HG03521 (cell line): ENCODE data around the gene CRTC3.
A peak's percentile ranks its signal among the peaks of the same experiment; 100 is the strongest.

Experiments
- ATAC-seq: cut with Tn5 transposase; IDR thresholded peaks from one replicate; pipeline ENCODE4 v1.9.1; 2021; ENCODE audit warnings: mild to moderate bottlenecking, moderate library complexity; ENCODE audit not compliant: unreplicated experiment

The CRTC3 gene

DNA sequence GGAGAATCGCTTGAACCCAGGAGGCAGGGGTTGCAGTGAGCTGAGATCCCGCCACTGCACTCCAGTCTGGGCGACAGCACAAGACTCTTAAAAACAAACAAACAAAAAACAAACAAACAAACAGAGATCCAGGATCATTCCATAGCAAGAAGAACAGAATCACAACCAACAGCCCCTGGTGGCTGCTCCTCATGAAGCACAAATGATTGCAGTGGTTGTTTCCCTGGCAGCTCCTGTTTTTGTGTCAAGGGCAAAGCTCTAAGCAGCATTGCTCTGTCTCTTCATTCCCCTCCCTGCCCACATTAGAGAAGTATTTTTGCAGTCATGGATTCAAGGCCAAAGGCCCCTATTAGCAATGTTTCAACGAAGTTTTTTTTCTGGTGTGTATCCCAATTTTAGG lies 161.6 kb downstream of the CRTC3 start:
- ATAC-seq: no peak

DNA sequence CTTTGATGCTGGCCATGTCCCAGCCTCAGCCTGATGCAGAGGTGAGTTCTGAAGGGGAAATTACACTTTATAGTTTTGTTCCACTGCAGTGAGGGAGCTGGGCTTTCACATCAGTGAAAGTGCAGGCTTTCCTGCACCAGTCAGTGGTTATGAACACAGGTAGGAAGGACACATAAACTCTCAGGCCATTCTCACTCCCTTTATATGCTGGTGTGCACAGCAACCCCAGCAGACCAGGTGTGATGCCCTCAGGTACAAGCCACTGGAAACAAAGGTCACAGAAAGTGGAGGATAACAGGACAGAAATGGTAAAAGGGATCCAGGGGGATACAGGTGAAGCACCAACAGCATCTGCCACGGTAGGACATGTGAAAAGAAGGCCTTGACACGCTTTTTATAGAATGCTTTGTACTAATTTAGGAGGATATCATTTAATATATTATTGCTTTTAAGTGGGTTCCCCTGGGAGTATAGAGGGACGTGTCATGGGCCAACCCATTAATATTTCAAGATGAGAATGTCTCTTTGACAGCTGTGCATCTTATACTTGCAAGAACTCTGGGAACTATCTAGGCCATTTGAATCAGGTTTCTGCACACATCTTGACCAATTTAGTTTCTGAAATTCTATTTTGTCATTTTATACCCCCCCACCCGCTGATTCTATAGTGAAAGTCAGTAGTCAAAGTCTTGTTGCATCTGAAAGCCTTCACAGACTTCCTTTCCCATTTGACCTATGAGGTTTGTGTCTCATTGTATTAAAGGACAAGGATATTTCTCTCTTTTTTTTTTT lies 162.5 kb downstream of the CRTC3 start:
- peak; percentile 45 for ATAC-seq
